GM23248 (cell line): ENCODE results near the gene ASAP2.

Experiments
- EZH2 ChIP-seq: fragments of 200-600 bp; sonication (generic); IDR thresholded peaks from 2 replicates; pipeline ENCODE4 v1.6.1; 2018; ENCODE audit warnings: antibody characterized with exemption, mild to moderate bottlenecking; ENCODE audit not compliant: insufficient read depth, poor library complexity, severe bottlenecking
- EZH2phosphoT487 ChIP-seq: fragments of 200-600 bp; sonication (generic); IDR thresholded peaks from 2 replicates; pipeline ENCODE4 v1.6.1; 2018; ENCODE audit warnings: antibody characterized with exemption, moderate library complexity, mild to moderate bottlenecking, low read depth; ENCODE audit not compliant: insufficient read depth

DNA sequence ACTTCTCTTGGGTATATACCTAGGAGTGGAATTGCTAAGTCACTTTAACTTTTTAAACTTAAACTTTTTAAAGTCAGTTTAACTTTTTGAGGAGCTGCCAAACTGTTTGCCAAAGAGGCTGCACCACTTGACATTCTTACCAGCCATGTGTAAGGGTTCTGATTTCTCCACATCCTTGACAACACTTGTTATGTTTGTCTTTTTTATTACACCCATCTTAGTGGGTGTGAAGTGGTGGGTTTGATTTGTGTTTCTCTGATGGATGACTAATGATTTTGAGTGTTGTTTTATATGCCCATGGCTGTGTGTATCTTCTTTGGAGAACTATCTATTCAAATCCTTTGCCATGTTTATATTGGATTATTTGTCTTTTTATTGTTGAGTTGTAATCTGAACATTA, 13.6 kb downstream of the ASAP2 start:
- TF ChIP-seq EZH2phosphoT487 (no peak), EZH2 (no peak)
